Heart right ventricle (tissue), 16 donors: ENCODE results near the gene SLC36A2. TPM values are rescaled to one million over a fixed set of nuclear protein-coding genes. Genes with fewer than 3 reads are reported as not detected.

ENCODE experiments used
- ATAC-seq, 8 donors: fragments of 200-7000 bp; cut with Tn5 transposase; one replicate each; pipeline ENCODE4 v1.9.1; 2020; ENCODE audit warnings: mild to moderate bottlenecking in 8 of 8, moderate library complexity in 8 of 8, moderate number of reproducible peaks in 1 of 8
- DNase-seq, 2 donors: peaks; one replicate each; pipeline ENCODE4 v3.0.0-alpha.2; 2020
- H3K27ac ChIP-seq, 10 donors: fragments of 200-600 bp; sonication (generic) in 2 of 10; one replicate each; pipeline versions ENCODE4 v1.5.0 to v1.8.0; 2020 to 2022; ENCODE audit warnings: mild to moderate bottlenecking in 3 of 10
- H3K27me3 ChIP-seq, 7 donors: fragments of 200-600 bp; one replicate each; pipeline ENCODE4 v1.8.0; 2021 to 2022; ENCODE audit warnings: mild to moderate bottlenecking in 2 of 7
- H3K36me3 ChIP-seq, 9 donors: fragments of 200-600 bp; sonication (generic) in 1 of 9; one replicate each; pipeline versions ENCODE4 v1.5.0 to v1.8.0; 2020 to 2022; ENCODE audit warnings: mild to moderate bottlenecking in 2 of 9
- H3K4me1 ChIP-seq, 9 donors: fragments of 200-600 bp; sonication (generic) in 1 of 9; one replicate each; pipeline versions ENCODE4 v1.5.0 to v1.8.0; 2020 to 2022; ENCODE audit warnings: mild to moderate bottlenecking in 4 of 9
- H3K4me3 ChIP-seq, 10 donors: fragments of 200-600 bp; sonication (generic) in 2 of 10; one replicate each; pipeline versions ENCODE4 v1.5.0 to v1.8.0; 2020 to 2022; ENCODE audit warnings: mild to moderate bottlenecking in 7 of 10, moderate library complexity in 2 of 10
- H3K9me3 ChIP-seq, 11 donors: fragments of 200-600 bp in 10 of 11; sonication (generic) in 2 of 11; one replicate each; pipeline versions ENCODE4 v1.5.0 to v1.8.0; 2013 to 2022; ENCODE audit warnings: mild to moderate bottlenecking in 2 of 11, control low read depth in 1 of 11, moderate library complexity in 1 of 11
- WGBS, 2 donors: extraction: QIAGEN DNeasy Blood & Tissue Kit; methylation state at CpG; one replicate each; pipeline ENCODE4 v1.1.7; 2013; ENCODE audit warnings: inconsistent platforms in 1 of 2; 5-methylcytosine and 5-hydroxymethylcytosine counted together
- intact Hi-C, 10 donors: fragments of 100-400 bp; cut with DNase I; formaldehyde crosslinking; loops; one replicate each; pipeline versions ENCODE4 v1.11.1 to v1.14.2; 2022
- polyA plus RNA-seq, 2 donors: library from polyadenylated mRNA; stranded (reverse); fragments of 200-250 nt; gene quantifications; one replicate each; pipeline ENCODE4 v1.2.3, GENCODE V29; 2013
- total RNA-seq, 10 donors: library from RNA; stranded (reverse); fragmentation: NEBNext Ultra II Directional in 3 of 10; extraction: Animal tissue kit (Norgen Biotek cat#: 25700) in 3 of 10; gene quantifications; one replicate each; pipeline versions ENCODE4 v1.2.1 to v1.2.4, GENCODE V29; 2021 to 2023
- TF ChIP-seq, protein P1 (sequence below), 9 donors: fragments of 200-600 bp; sonication (generic) in 2 of 9; IDR thresholded peaks; one replicate each; pipeline versions ENCODE4 v1.5.0 to v1.8.0; 2021 to 2022; ENCODE audit warnings: antibody characterized with exemption in 9 of 9, mild to moderate bottlenecking in 5 of 9, moderate library complexity in 1 of 9
- donor health status: Arrhythmogenic right ventricular cardiomyopathy.
- donor health status: ischemic (EF 13 %, LVEDD 7.1; RV severe dilation, severe dysfunction).
- donor health status: healthy with polysubstance abuse.
- donor health status: DM: no; HTN: yes; CAD: no.
- donor health status: DM: no; HTN: no; CAD: no.
- donor health status: ischemic (EF 25% LVEDD 6.9; RV normal size, moderate dysfunction).
- donor health status: ischemic (EF 25% LVEDD 5.7; RV mildly dilated, moderate dysfunction).
- donor health status: healthy.
- donor health status: DM: yes; HTN: yes; CAD: no.
- donor health status: Ischemic cardiomyopathy.
- donor health status: ischemic (EF 35%, LVEDD 5.7; RV mildly dilated, moderate dysfunction).
- donor health status: nonischemic (EF 11% LVEDD 7.7; RV severe dilation, severe dysfunction).
- donor health status: DM: yes; HTN: yes; CAD: no.
- donor health status: PGD.
- donor health status: ischemic (EF 29% LVEDD 5.4; RV normal size, mild dysfunction).
- donor health status: nonischemic (EF 23%, LVEDD 6.1; RV moderate dilation, normal function).

Gene SLC36A2
- total and polyA plus RNA-seq, 12 donors, result 0.04 to 2.8 (median 0.39) TPM; not detected in 2

DNA sequence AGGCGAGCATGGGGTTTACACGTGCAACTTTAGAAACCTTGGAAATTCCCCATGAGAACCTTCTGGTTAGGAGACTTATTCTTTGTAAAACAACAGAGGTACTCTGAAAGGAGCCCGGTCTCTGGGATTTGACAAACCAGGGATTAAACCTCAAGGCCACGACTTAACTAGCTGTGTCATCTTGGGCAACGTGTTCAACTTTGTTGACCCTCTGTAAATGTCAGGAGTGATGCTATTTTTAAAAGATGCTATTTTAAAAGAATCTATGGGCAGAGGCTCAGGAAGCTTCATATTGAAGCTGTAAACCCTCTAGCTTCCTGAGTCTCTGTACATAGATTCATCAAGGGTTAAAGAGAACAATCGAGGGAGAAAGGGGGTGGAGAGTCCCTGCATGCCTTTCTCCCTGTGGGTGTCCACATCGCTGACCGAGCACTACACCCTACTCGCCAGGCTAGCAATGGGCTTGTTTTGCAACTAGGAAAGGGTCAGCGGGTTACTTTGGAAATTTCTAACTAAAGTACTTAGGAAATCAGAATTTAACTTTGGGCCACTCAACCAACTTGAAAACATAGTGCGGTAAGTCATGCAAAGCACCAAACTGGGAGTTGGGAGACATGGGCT lies 2.1 kb downstream of the SLC36A2 start:
- H3K4me3 ChIP-seq, result no peak overlapping the region
- WGBS, 2 donors, result 34 to 36% methylated on average over 11 of the region's 11 CpGs

DNA sequence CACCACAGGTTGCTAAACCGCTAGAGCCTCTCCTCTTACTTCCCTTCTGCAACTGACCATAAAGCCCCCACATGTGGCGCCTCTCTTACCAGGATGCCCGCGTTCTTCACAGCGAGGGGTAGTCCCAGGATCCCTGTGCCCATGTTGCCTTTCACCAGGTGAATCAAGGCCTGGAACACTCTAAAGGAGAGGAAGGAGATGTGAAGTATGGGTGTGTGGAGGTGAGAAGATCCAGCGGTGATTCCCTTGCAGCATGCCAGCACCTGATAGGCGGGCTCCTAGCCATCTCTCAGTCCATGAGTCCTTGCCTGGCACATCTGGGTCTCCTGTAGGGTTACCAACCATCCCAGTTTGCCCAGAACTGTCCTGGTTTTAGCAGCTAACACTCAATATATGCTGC lies 3.3 kb downstream of the SLC36A2 start:
- Histone ChIP-seq H3K9me3 (no peaks in the 10 kb centered on the region), H3K4me3 (no peak overlapping the region), H3K27me3 (peaks cover 0 to 53% (median 5%) of the 10 kb centered on the region in 7 donors), H3K4me1 (peaks cover 0 to 24% (median 7%) of the 10 kb centered on the region in 9 donors), H3K27ac (no peak overlapping the region), H3K36me3 (no peaks in the 10 kb centered on the region)
- intact Hi-C loops, result no loop called here
- no peak for DNase-seq
- 94 to 97% methylated on average over 7 of the region's 7 CpGs for WGBS, 2 donors
- no peak for ATAC-seq
- TF ChIP-seq, protein P1, sequence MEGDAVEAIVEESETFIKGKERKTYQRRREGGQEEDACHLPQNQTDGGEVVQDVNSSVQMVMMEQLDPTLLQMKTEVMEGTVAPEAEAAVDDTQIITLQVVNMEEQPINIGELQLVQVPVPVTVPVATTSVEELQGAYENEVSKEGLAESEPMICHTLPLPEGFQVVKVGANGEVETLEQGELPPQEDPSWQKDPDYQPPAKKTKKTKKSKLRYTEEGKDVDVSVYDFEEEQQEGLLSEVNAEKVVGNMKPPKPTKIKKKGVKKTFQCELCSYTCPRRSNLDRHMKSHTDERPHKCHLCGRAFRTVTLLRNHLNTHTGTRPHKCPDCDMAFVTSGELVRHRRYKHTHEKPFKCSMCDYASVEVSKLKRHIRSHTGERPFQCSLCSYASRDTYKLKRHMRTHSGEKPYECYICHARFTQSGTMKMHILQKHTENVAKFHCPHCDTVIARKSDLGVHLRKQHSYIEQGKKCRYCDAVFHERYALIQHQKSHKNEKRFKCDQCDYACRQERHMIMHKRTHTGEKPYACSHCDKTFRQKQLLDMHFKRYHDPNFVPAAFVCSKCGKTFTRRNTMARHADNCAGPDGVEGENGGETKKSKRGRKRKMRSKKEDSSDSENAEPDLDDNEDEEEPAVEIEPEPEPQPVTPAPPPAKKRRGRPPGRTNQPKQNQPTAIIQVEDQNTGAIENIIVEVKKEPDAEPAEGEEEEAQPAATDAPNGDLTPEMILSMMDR (IDR thresholded peaks at IDR 0.05), result no peak

More for the DNA sequence above, 2.1 kb downstream of the SLC36A2 start:
- TF ChIP-seq, protein P1 (IDR thresholded peaks at IDR 0.05), result no peak
- ATAC-seq (peak in 1 of 8 donors; percentile 23), DNase-seq (no peak)
- Histone ChIP-seq H3K36me3 (no peaks in the 10 kb centered on the region), H3K27me3 (peaks cover 0 to 53% (median 5%) of the 10 kb centered on the region in 7 donors), H3K4me1 (peaks cover 0 to 28% (median 7%) of the 10 kb centered on the region in 9 donors), H3K9me3 (no peaks in the 10 kb centered on the region), H3K27ac (no peak overlapping the region)
- intact Hi-C loops, result no loop called here

DNA sequence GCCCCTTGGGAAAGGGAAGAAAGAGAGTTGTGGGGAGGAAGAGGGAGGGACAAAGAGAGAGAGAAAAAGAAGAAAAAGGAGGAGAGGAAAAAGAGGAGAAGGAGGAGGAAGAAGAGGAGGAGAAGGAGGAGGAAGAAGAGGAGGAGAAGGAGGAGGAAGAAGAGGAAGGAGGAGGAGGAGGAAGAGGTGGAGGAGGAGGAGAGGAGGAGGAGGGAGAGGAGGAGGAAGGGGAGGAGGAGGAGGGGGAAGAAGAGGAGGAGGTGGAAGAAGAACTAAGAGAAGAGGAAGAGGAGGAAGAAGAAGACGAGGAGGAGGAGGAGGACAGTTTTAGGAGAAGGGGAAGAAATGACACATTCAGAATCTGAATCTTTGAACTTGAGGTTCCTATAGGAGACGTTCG lies 7.4 kb downstream of the SLC36A2 start:
- ATAC-seq, result no peak
- no peak for DNase-seq
- Histone ChIP-seq H3K4me3 (no peak overlapping the region), H3K27me3 (peaks cover 0 to 32% (median 4%) of the 10 kb centered on the region in 7 donors), H3K9me3 (no peaks in the 10 kb centered on the region), H3K36me3 (no peaks in the 10 kb centered on the region), H3K27ac (no peak overlapping the region), H3K4me1 (peaks cover 0 to 3% (median 0%) of the 10 kb centered on the region in 9 donors)
- intact Hi-C loops, result no loop called here
- TF ChIP-seq, protein P1 (IDR thresholded peaks at IDR 0.05), result no peak
- WGBS, 2 donors, result 75 to 77% methylated on average over 3 of the region's 3 CpGs

DNA sequence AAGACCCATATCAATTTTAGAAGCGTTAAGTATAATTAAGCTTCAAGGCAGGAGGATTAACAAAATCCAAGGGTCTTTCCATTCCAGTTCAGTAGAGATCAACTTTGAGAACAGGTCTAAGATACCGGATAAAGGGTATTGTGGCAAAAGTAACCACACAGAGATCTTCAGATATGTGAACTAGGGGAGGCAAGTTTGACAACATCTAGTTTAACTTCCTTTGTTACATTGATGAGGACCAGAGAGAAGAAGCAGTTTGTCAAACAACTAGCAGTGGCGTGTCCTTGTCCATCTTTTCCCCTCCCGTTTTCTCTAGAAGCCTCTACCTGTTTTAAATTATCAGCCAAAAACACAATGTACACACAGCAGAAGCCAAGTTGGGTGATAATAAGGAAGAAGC lies 8.6 kb downstream of the SLC36A2 start:
- Histone ChIP-seq H3K27me3 (peaks cover 0 to 19% (median 3%) of the 10 kb centered on the region in 7 donors), H3K9me3 (no peaks in the 10 kb centered on the region), H3K4me1 (no peaks in the 10 kb centered on the region), H3K4me3 (no peak overlapping the region), H3K36me3 (no peaks in the 10 kb centered on the region), H3K27ac (no peak overlapping the region)
- DNase-seq (no peak), ATAC-seq (no peak)
- TF ChIP-seq, protein P1 (IDR thresholded peaks at IDR 0.05), result no peak
- 89% methylated on average over 4 of the region's 4 CpGs for WGBS, 2 donors
- intact Hi-C loops, result no loop called here
